ENCODE measurements around the gene OLFML2A.
A peak's percentile ranks its signal among the peaks of the same experiment; 100 is the strongest.
"Not testable (repeated sequence)": the region's sequence is repeated elsewhere in the genome, so short reads cannot be mapped to it uniquely, and the experiment has no call there.

The OLFML2A gene

GRCh38 chr9:124771021-124771866 lies 5.7 kb upstream of the OLFML2A start, which contains the start of gene NR6A1:
TSS of gene NR6A1 (minus strand) at chr9:124771311.
- DNase-seq (ENCODE audit: insufficient read length, low spot score) (peak; percentile 98), FAIRE-seq (no peak)
- no peak for TF ChIP-seq CTCF (IDR thresholded peaks at IDR 0.05; ENCODE audit: insufficient read depth, missing control alignments)

- FAIRE-seq (no peak), DNase-seq (ENCODE audit: insufficient read length, low spot score) (no peak)
- peak; percentile 71 for TF ChIP-seq CTCF (IDR thresholded peaks at IDR 0.05; ENCODE audit: insufficient read depth, missing control alignments)
Observed at GRCh38 chr9:124771867-124772679, 4.9 kb upstream of the OLFML2A start.

- FAIRE-seq; DNase-seq (ENCODE audit: insufficient read length, low spot score): not testable (repeated sequence)
Observed at GRCh38 chr9:124772877-124773276, 4.1 kb upstream of the OLFML2A start.

GRCh38 chr9:124773473-124774128 lies 3.3 kb upstream of the OLFML2A start:
- DNase-seq (ENCODE audit: insufficient read length, low spot score) (no peak), FAIRE-seq (no peak)
- TF ChIP-seq CTCF (IDR thresholded peaks at IDR 0.05; ENCODE audit: insufficient read depth, missing control alignments) = no peak

GRCh38 chr9:124774129-124774978 lies 2.6 kb upstream of the OLFML2A start:
- no peak for FAIRE-seq
- TF ChIP-seq CTCF (IDR thresholded peaks at IDR 0.05; ENCODE audit: insufficient read depth, missing control alignments) = peak; percentile 84
- peak; percentile 88 for DNase-seq (ENCODE audit: insufficient read length, low spot score)

GRCh38 chr9:124776618-124776953 lies 347 bp upstream of the OLFML2A start:
- DNase-seq (ENCODE audit: insufficient read length, low spot score) (no peak), FAIRE-seq (no peak)
- no peak for TF ChIP-seq CTCF (IDR thresholded peaks at IDR 0.05; ENCODE audit: insufficient read depth, missing control alignments)

Data from D721Med (cell line).